ENCODE measurements around the gene PLEKHM3.

The PLEKHM3 gene

GRCh38 chr2:207901829-207902228 lies 123.5 kb downstream of the PLEKHM3 start:
- H3K4me3 ChIP-seq (ENCODE audit: control insufficient read depth, low read depth, low read length), result no peak overlapping the region
- DNase-seq (ENCODE audit: low read depth), result no peak
- TF ChIP-seq CTCF (conservative IDR thresholded peaks at IDR 0.05; ENCODE audit: control insufficient read depth, insufficient read depth, low read depth, low read length), result no peak

- no peak overlapping the region for H3K4me3 ChIP-seq (ENCODE audit: control insufficient read depth, low read depth, low read length)
- no peak for TF ChIP-seq CTCF (conservative IDR thresholded peaks at IDR 0.05; ENCODE audit: control insufficient read depth, insufficient read depth, low read depth, low read length)
- no peak for DNase-seq (ENCODE audit: low read depth)
These were observed 123.9 kb downstream of the PLEKHM3 start for GRCh38 chr2:207901401-207901800.

- H3K4me3 ChIP-seq (ENCODE audit: control insufficient read depth, low read depth, low read length), result no peak overlapping the region
- TF ChIP-seq CTCF (conservative IDR thresholded peaks at IDR 0.05; ENCODE audit: control insufficient read depth, insufficient read depth, low read depth, low read length), result no peak
- DNase-seq (ENCODE audit: low read depth), result no peak
These were observed 127.0 kb downstream of the PLEKHM3 start for GRCh38 chr2:207898354-207898695.

- no peak overlapping the region for H3K4me3 ChIP-seq (ENCODE audit: control insufficient read depth, low read depth, low read length)
- no peak for TF ChIP-seq CTCF (conservative IDR thresholded peaks at IDR 0.05; ENCODE audit: control insufficient read depth, insufficient read depth, low read depth, low read length)
- no peak for DNase-seq (ENCODE audit: low read depth)
These were observed 127.6 kb downstream of the PLEKHM3 start for GRCh38 chr2:207897541-207898353.

- no peak for TF ChIP-seq CTCF (conservative IDR thresholded peaks at IDR 0.05; ENCODE audit: control insufficient read depth, insufficient read depth, low read depth, low read length)
- no peak for DNase-seq (ENCODE audit: low read depth)
- H3K4me3 ChIP-seq (ENCODE audit: control insufficient read depth, low read depth, low read length), result no peak overlapping the region
These were observed 128.6 kb downstream of the PLEKHM3 start for GRCh38 chr2:207896525-207897285.

GRCh38 chr2:207895274-207895860 lies 130.0 kb downstream of the PLEKHM3 start:
- DNase-seq (ENCODE audit: low read depth), result no peak
- no peak for TF ChIP-seq CTCF (conservative IDR thresholded peaks at IDR 0.05; ENCODE audit: control insufficient read depth, insufficient read depth, low read depth, low read length)
- H3K4me3 ChIP-seq (ENCODE audit: control insufficient read depth, low read depth, low read length), result no peak overlapping the region
